ENCODE data around the gene TOMM6.

The TOMM6 gene

DNA sequence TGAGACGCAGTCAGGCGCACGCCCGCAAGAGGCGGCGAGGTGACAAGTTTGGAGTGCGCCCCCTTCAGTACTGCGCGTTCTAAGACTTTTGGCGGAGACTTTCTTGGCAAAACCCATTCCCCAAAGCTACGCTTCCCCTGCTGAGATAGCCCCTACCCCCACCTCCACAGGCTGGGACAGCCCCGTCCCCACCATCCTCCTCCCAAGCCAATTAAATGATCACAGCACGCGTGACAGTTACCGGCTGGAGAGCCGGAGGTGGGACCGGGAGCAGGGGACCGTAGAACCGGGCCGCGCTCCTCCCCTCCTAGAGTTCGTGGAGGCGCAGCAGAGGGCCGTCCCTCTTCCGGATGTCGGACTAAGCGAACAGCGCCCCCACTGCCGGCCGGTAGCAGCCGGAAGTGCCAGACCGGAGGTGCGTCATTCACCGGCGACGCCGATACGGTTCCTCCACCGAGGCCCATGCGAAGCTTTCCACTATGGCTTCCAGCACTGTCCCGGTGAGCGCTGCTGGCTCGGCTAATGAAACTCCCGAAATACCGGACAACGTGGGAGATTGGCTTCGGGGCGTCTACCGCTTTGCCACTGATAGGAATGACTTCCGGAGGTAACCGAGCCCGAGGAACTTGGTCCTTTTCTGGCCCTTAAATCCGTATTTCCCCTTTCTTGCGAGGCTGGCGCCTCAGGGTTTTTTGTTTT is at the start of gene TOMM6:
TSS of gene TOMM6 (plus strand) at position 476 of the 699 bp plus-strand sequence. CDS start at position 480, 4 bp downstream.
- peak; percentile 83 to 84 for ATAC-seq

DNA sequence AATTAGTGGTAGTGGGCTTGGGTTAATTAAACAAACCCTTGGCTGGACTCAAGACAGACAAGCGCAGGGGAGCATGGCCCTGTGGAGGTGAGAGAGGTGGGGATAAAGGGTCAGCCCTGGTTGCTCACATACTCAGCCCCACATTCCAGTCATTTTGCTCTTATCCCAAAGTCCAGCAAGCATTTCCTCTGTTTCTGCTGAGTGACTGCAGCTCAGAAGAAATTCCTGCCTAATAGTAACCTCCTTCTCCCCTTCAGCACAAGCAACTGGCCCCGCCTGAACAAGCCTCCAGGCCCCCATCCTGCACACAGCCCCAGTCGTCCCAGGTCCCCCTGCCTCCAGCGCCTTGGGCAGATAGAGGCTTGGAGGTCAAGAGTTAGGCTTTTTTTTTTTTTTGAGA is 48.5 kb upstream of the TOMM6 start:
- ATAC-seq: no peak

DNA sequence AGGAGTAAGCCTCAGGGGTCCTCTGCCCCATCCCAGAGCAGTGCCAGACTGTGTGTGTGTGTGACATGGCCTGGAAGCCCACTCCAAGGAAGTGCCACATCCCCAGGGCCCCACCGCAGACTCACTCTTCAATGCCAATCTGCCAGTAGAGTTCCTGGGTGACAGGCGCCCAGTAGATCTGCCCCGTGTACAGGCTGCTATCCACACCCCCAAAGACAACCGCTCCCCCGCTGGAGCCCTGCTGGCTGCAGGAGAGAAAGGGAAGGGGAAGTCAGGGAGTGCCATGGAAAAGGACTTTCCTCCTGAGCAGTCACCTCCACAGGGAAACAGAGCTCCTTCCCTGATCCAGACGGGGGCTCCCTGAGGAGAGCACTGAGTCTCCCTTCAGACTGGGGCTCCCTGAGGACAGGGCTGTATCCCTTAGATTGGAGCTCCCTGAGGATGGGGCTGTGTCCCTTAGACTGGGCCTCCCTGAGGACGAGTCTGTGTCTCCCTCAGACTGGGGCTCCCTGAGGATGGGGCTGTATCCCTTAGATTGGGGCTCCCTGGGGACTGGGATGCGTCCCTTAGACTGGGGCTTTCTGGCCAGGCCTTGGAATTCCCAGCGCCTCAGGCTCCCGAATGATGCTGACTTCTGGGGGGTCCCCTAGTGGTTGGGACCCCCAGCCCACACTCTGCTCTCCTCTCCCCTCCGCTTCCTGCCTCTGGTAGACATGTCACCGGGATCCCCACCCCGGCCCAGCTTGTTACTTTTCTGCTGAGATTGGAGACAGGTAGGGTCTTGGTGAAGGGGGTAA is 46.9 kb upstream of the TOMM6 start:
- ATAC-seq: no peak

DNA sequence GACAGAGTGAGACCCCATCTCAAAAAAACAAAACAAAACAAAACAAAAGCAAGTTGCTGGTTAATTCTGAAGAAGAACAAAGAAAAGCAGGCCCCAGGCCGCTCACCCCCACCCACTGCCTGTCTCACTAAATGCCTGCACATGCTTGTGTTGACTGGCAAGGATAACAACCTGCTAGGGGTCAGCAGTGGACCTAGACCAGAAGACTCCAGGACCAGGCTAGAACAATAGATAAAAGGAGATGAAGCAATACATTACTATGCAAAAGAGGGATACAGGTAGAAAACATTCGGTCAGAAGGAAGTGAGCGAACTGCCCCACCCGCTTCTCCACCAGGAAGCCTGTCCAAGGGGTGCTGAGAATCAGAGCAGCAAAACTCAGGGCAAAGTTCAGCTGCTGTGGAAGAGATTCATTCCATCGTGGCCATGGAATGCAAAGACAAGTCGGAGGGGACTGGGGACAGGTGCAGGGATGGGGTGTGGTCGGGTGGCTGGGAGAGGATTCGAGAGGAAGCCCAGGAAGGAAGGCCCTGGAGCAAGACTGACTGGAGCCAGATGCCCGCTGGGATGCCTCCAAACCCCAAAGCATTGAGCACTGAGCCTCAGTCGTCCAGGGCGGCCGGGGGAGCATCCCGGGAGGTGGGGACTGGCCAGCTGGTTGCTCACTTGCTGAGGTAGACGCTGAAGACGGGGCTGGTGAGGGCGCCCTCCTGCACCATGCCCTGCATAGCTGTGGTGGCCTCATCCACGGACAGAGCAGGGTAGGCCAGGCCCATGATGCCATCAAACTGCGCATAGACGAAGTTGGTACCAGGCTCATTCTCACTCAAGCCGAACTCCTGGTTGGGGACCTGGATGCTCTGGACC is 45.6 kb upstream of the TOMM6 start:
- no peak for ATAC-seq

DNA sequence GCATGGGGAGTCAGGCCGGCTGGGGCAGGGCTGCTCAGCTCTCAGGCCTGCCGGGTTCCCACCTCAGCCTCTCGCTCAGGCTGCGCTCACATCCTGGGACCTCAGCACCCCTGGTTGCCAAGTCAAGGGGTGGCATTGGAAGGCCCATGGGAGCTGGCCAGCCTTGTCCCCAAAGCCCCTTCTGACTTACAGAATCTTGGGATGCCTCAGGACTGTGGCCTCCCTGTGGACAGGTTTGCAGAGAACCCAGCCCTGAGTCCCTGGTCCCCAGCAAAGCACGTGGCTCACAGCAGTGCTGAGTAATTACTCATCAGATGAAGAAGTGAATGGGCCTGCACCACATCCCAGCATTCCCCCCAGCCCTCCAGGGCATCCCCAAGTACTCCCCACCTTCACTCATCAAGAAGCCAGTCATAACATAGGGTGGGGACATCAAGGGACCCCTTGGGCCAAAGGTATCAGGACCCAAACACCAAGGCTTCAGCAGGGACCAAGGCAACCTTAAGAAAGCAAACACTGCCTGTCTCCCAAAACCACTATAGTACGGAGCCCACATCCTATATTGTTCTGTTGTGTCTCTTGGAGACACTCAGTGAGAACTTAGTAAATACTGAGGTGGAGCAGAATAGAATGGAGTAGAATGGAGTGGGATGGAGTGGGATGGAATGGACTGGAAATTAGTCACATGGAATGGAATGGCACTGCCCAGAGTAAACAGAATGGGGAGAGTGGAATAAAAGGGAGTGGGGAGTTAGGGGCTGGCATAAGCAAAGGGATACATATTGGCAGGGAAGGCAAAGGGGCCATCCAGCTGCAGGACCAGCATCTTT is 43.9 kb upstream of the TOMM6 start:
- ATAC-seq: no peak

DNA sequence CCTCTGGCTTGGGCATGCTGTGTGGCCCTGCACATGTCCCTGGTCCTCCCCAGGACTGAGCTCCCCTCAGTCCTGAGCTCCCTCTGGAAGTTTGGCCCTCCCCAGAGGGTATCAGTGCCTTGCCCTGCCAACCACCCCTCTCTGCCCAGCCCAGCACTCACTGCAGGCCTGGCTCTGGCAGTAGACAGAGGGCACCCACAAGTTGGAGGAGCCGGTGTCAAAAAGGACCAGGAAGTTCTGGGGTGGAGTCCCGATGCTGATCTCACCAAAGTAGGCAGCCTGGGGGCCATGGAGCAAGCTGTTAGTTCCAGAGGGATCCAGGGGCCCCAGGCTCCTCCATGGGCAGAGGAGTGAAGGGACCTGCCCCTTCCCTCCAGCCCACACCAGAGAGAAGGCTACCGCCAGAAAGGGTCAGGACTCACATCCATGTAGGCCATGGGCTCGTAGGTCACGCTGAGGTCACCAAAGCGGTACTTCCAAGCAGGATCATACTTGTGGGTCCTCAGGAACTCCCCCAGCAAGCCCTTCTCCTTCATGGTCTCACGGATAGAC is 43.2 kb upstream of the TOMM6 start:
- no peak for ATAC-seq

DNA sequence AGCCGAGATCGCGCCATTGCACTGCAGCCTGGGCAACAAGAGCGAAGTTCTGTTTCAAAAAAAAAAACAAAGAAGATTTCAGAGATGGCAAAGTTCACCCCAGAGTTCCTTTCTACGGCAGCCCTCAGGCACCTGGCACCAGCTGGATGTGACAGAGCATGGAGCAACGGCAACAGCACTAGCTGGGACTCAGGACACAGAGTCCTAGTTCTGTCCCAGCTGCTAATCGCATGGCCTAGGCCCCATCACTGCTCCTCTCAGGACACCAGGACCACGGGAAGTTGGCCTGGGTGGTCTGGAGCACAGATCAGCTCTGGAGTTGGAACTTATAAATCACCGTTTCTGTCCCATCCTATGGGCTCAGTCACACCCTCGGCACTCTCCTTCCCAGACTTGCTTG is 41.4 kb upstream of the TOMM6 start:
- no peak for ATAC-seq

DNA sequence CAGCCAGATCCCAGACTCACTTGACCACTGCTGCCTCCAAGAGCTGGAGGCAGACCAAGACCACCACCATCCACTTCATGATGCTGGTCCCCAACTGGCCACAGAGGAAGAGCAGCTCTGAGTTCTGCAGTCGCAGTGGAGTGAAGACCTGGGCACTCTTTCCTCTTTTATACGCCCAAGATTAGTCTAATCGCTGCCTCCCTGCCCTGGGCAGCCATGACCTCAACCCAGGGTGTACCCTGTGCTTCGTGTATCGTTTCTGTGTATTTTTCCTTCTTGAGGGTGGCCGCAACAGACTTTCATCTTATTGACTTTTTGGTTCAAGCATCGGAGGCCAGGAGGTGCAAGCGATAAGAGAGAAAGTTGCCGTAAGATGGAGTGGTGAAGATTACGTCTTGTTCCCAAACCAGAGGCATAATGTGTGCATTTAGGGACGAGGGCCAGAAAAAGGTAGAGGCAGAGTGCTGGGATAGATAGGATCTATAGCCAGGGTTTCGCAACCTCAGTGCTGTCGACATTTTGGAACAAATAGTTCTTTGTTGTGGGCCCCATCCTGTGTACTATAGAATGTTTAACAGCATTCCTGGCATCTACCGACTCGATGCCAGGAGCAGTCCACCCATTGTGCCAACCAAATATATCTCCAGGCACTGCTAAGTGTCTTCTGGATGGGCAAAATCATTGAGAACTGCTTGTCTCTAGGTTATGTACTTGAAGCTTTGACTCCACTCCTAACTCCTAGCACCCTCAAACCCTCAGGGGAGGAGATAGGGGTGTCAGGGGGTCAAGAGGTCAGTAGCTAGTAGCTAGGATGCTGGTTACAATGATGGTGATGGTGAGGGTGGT is 40.0 kb upstream of the TOMM6 start, which contains the start of gene PGC:
TSS of gene PGC (minus strand) at position 142 of the 846 bp plus-strand sequence. CDS start at position 79, 63 bp downstream.
- ATAC-seq: no peak

DNA sequence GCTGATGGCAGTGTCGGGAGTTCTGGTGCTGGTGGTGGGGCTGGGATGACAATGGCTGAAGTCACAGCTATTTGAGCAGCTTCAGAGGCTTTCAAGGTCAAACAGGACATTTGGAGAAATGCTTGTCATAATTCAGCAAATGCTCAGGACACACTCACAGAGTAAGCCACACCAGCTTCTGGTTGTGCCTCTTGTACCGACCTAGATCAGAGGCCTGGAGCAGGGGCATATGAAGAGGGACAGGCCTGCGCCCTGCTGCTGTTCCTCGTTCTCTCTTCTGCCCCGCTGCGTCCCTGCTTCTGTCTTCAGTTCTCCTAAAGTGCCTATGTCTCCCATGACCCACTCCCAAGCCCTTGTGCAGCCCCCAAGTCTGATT is 39.4 kb upstream of the TOMM6 start:
- ATAC-seq: no peak

DNA sequence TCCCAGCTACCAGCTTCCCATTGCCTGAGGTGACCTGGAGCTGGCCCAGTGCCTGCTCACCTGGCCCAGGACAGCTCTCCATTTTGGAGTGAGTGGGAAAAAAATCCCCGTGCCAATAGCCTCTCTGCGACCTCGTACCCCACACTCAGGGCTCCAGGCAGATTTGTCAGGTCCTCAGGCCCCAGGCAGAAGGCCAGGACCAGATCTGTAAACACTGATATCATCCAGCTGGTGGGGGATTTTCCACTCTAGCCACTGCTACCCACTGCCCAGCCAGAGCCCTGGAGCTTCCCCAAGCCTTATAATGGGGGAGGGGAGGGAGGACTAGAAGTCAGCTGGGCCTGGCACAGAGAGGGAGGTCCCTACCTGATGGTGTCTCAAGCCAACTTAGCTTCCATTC is 39.0 kb upstream of the TOMM6 start:
- ATAC-seq: no peak

DNA sequence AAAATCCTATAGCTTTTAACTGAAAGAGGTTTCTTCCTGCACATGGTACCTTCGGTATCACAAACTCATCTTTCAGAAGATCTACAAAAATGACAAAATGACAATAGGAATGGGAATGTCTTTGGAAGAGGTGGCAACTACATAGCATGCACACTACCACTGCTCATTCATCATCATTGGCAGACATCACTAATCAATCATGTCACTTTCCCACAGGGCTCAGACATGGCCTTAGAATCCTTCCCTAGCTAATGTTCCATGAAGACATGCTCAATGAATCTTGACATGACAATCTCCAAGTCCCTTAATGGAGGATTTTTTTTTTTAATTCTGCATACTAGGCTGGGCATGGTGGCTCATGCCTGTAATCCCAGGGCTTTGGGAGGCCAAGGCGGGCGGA is 37.1 kb upstream of the TOMM6 start:
- ATAC-seq: no peak

DNA sequence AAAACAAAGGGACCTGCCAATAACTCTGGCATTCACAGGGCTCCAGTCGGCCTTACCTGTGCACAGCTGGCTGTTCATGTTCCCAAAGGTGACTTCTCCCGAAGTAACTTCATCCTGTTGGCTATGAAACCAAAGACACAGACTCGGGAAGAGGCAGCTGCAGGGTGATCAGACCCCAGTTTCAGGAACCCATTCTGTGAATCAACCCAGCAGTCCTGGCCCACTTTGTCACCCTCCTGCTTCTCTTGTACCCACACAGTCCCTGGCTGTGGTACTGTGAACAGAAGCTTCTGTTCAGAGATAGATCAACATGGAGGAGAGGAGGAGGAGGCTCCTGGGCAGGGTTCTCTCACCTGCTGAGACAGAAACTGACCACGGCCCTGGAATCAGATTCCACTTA is 31.6 kb upstream of the TOMM6 start:
- ATAC-seq: no peak

DNA sequence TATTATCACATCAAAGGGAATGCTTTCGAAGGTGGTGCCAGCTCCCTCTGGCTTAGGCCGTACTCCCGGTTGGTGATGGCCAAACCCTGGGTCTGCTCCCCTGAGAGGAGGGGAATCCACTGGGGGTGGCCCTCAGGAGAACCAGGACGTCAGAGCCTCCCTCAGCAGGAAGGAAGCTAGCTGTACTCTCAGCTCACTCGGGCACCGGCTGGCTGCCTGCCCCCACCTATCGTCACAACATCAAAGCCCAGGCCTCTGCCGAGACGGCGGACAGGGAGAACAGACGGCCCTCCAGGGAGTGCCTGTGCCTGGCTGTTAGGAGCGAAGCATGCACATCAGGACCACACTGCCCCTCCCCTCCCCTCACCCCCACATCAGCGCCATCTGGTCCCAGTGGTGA is 31.1 kb upstream of the TOMM6 start:
- peak in 1 of 2 donors; percentile 24 for ATAC-seq

DNA sequence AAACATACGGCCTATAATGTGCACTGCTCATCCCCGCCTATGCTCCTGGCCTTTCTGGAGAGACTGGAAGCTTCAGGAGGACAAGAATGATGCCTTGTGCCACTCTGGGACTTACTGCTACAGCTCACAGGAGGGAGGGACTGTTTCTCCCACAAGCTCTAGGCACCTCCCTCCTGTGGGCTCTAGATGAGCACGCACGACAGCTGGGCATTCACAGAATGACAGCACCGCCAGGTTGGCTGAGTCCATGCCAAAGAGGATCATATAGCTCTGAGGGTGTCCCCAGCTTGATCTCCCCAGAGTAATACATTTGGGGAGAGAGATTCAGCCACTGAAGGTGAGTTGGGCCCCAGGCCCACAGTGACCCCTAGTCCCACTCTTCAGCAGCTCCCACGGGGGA is 30.2 kb upstream of the TOMM6 start:
- ATAC-seq: no peak

DNA sequence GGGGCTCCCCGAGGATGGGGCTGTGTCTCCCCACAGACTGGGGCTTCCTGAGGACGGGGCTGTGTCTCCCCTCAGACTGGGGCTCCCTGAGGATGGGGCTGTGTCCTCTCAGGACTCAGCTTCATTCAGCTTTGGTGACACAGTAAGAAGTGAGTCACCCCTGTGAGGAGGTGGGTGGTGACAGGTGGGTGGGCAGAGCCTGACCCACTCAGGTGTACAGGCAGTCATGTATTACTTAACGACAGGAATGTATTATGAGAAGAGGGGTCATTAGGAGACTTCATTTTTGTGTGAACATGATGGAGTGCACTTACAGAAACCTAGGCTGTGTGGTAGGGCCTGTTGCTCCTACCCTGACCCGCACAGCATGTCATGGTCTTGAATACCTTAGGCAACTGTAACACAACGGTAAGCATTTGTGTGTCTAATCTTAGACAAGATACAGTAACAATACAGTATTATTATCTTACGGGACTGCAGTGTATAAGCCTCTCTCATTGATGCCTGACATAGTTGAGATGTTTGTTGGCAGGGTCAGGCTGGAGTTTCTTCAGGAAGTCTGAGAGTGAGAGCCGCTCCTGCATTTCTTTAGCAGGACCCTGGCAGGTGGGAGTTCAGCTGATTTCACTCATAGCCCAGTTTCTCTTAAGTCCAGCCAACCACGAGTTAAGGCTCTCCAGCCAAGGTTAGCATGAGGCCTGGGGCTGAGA is 29.4 kb upstream of the TOMM6 start:
- ATAC-seq: no peak

DNA sequence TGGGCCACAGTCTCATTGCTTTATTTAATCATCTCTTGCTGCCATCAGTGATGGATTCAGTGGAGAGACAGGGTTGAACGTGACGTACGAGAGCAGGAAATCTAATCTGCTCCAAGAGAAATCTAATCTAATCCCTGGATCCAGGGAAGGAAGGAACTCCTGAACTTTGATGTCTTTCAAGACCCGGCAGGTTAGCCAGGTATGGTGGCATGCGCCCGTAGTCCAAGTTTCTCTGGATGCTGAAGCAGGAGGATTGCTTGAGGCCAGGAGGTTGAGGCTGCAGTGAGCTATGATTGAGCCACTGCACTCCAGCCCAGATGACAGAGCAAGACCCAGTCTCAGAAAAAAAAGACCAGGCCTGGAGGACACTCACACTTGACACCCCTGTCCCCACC is 28.9 kb upstream of the TOMM6 start:
- ATAC-seq: no peak

DNA sequence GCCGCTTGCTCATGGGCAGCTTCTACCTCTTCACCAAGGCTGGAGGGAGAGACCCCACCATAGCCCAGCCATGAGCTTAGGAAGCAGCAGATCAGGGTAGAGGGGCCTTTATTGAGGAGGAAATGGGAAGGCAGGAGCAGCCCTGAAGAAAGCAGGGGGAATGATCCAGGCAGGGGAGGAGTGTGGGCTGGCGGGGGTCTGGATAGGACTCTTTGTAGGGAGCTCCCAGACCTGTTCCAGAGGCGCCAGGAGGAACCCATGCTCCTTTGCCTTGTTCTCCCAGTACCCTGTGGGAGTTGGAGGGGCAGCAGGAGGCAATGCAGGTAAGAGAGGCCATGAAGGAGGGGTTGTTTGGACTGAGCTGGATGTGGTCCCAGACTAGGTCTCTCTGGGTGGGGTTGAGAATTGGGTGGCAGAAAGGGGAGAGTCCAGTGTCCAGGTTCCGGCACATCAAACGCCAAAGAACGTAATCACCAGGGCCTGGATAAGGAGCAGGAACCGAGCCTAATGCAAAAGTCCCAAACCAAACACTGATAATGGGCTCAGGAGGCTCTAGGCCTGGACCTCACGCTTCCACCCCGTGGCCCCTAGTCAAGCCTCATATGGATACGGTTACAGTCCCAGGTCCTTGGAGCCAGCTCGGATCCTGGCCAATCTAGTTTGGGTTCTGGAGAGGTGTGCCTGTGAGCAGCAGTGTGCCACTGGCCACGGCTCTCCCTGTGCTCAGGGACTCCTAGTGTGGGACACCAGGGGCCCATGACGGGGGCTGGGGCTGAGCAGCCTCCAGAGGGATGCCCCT is 28.2 kb upstream of the TOMM6 start:
- ATAC-seq: no peak

DNA sequence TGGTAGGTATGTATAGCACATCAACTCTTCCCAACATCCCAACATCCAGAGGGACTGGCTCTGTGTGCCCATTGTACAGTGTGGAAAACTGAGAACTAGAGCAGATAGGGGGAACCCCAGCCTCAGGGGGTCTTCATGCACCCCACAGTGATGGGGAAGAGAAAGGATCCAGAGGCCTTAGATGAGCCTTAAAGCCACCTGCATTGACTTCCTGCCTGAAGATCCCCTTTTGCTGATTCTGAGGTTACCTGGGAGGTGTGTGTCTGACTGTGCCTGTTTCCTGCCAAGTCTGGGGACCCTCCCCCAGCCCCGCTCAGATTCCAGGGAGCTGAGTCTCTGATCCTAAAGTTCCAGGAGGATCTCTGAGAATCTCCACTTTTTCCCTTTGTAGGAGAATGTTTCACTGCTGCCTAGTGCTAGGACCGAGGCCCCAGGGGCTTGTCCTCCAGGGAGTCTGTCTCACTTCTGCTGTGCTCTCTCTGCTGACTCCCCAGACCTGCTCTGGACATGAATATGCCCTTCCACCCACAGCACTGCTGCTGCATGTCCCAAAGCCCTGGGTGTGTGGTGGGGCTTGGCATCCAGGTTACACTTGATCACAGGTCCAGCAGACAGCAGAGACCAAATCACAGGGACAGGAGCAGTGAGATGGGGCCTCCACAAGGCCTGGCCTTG is 27.5 kb upstream of the TOMM6 start:
- no peak for ATAC-seq

DNA sequence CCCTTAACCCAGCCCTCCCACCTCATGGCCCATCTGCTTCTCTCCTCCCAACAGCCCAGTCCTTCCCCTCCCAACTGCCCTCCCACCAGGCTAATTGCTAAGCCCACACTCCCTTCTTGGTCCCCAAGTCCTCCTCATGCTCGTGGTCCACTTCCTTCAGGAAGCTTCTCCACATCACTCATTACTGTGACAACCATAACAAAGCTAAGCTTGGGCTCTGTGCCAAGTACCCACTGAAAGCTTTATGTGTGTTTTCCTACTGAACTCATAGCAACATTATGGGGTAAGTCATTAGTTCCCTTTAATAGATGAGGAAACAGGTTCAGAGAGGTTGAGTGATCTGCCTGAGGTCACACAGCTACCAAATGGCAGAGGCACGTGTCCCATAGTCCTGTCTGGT is 24.0 kb upstream of the TOMM6 start:
- no peak for ATAC-seq
